Panc1 (cell line): Measurements from ENCODE around the gene ANKRD20A1.
"Not testable (repeated sequence)": the region's sequence is repeated elsewhere in the genome, so short reads cannot be mapped to it uniquely, and the experiment has no call there.

ENCODE experiments used
- POLR2AphosphoS5 ChIP-seq: IDR thresholded peaks from 2 replicates; pipeline ENCODE4 v1.6.1; 2012; ENCODE audit warnings: mild to moderate bottlenecking, low read depth, low read length, moderate library complexity
- SIN3A ChIP-seq: IDR thresholded peaks from 2 replicates; pipeline ENCODE4 v1.6.1; 2012; ENCODE audit warnings: low read depth, mild to moderate bottlenecking, low read length, moderate library complexity, borderline replicate concordance; ENCODE audit not compliant: insufficient read depth
- TCF7L2 ChIP-seq: IDR thresholded peaks from 2 replicates; pipeline ENCODE4 v1.6.1; 2011; ENCODE audit warnings: mild to moderate bottlenecking, low read depth, low read length, inconsistent platforms
- TF ChIP-seq, protein P1 (sequence below): fragments of 450-650 bp; IDR thresholded peaks from 2 replicates; pipeline ENCODE4 v1.5.1; 2017; ENCODE audit warnings: mild to moderate bottlenecking
- TF ChIP-seq, protein P2 (sequence below), 2 experiments: IDR thresholded peaks; 2 replicates each; pipeline ENCODE4 v1.6.1; 2011 to 2012; ENCODE audit warnings: low read depth in 2 of 2, control low read depth in 1 of 2, low read length in 1 of 2, mild to moderate bottlenecking in 1 of 2, moderate library complexity in 1 of 2; ENCODE audit not compliant: insufficient read depth in 1 of 2

DNA sequence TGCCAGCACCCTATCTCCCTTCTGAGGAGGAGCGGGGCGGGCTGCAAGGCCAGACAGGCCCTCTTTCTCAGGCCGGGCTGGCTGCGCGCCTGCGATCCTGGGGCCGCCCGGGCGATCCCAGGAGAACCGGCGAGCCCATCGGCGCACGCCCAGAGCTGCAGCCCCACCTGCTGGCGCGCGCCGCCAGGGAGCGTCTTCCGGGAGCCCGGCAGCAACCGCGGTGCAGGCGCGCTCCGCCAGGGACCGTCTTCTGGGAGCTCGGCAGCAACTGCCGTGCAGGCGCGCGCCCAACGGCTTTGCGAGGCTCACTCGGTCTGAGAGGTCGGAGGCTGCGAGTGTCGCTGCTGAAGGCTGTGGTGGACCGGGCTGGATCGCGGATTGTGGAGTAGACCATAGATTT lies at the start of gene ANKRD20A1:
- TF ChIP-seq, protein P1, sequence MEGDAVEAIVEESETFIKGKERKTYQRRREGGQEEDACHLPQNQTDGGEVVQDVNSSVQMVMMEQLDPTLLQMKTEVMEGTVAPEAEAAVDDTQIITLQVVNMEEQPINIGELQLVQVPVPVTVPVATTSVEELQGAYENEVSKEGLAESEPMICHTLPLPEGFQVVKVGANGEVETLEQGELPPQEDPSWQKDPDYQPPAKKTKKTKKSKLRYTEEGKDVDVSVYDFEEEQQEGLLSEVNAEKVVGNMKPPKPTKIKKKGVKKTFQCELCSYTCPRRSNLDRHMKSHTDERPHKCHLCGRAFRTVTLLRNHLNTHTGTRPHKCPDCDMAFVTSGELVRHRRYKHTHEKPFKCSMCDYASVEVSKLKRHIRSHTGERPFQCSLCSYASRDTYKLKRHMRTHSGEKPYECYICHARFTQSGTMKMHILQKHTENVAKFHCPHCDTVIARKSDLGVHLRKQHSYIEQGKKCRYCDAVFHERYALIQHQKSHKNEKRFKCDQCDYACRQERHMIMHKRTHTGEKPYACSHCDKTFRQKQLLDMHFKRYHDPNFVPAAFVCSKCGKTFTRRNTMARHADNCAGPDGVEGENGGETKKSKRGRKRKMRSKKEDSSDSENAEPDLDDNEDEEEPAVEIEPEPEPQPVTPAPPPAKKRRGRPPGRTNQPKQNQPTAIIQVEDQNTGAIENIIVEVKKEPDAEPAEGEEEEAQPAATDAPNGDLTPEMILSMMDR: not testable (repeated sequence)
- TF ChIP-seq TCF7L2, POLR2AphosphoS5, SIN3A: not testable (repeated sequence)
- TF ChIP-seq, protein P2, sequence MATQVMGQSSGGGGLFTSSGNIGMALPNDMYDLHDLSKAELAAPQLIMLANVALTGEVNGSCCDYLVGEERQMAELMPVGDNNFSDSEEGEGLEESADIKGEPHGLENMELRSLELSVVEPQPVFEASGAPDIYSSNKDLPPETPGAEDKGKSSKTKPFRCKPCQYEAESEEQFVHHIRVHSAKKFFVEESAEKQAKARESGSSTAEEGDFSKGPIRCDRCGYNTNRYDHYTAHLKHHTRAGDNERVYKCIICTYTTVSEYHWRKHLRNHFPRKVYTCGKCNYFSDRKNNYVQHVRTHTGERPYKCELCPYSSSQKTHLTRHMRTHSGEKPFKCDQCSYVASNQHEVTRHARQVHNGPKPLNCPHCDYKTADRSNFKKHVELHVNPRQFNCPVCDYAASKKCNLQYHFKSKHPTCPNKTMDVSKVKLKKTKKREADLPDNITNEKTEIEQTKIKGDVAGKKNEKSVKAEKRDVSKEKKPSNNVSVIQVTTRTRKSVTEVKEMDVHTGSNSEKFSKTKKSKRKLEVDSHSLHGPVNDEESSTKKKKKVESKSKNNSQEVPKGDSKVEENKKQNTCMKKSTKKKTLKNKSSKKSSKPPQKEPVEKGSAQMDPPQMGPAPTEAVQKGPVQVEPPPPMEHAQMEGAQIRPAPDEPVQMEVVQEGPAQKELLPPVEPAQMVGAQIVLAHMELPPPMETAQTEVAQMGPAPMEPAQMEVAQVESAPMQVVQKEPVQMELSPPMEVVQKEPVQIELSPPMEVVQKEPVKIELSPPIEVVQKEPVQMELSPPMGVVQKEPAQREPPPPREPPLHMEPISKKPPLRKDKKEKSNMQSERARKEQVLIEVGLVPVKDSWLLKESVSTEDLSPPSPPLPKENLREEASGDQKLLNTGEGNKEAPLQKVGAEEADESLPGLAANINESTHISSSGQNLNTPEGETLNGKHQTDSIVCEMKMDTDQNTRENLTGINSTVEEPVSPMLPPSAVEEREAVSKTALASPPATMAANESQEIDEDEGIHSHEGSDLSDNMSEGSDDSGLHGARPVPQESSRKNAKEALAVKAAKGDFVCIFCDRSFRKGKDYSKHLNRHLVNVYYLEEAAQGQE (IDR thresholded peaks at IDR 0.05; ENCODE audit: insufficient read depth in 1 of 2, low read depth in 2 of 2, low read length in 1 of 2): not testable (repeated sequence)
